A673 (cell line): ENCODE data around the gene IMPDH2. TPM values are rescaled to one million over a fixed set of nuclear protein-coding genes. Genes with fewer than 3 reads are reported as not detected.

Experiments
- BruUV-seq: library from RNA; stranded (reverse); fragments of 400-500 nt; replicated peaks from 2 replicates; lab custom pipeline; 2021; lab: Mats Ljungman, UMichigan
- CTCF ChIA-PET: fragments of 300-600 bp; sonication (Branson Sonifier 250); formaldehyde crosslinking; loops from one replicate; lab custom pipeline; 2022; ENCODE audit warnings: antibody characterized with exemption; lab: Charles Lee
- POLR2A ChIA-PET: fragments of 300-600 bp; sonication (Branson Sonifier 250); formaldehyde crosslinking; loops from one replicate; lab custom pipeline; 2022; ENCODE audit warnings: antibody characterized with exemption; ENCODE audit not compliant: low non-redundant PET; lab: Charles Lee
- DNase-seq: peaks from one replicate; pipeline ENCODE4 v3.0.0-alpha.2; 2015; ENCODE audit warnings: low spot score
- H3K27ac ChIP-seq: fragments of 200-600 bp; sonication (generic); 2 replicates; pipeline ENCODE4 v1.5.1; 2016; ENCODE audit warnings: mixed run types, low read depth, mild to moderate bottlenecking, mixed read lengths, antibody characterized with exemption, low read length; ENCODE audit not compliant: poor library complexity, severe bottlenecking
- H3K27me3 ChIP-seq: fragments of 200-600 bp; sonication (generic); replicated peaks from 2 replicates; pipeline ENCODE4 v1.6.1; 2017; ENCODE audit warnings: mixed run types, low read depth, mild to moderate bottlenecking, mixed read lengths, antibody characterized with exemption, low read length; ENCODE audit not compliant: insufficient read depth, poor library complexity
- H3K36me3 ChIP-seq: fragments of 200-600 bp; sonication (generic); 2 replicates; pipeline ENCODE4 v1.6.1; 2016; ENCODE audit warnings: mixed run types, mild to moderate bottlenecking, mixed read lengths, antibody characterized with exemption, low read length; ENCODE audit not compliant: insufficient read depth, poor library complexity, severe bottlenecking
- H3K4me1 ChIP-seq: fragments of 200-600 bp; sonication (generic); 2 replicates; pipeline ENCODE4 v1.6.1; 2017; ENCODE audit warnings: mixed run types, mild to moderate bottlenecking, mixed read lengths, antibody characterized with exemption, low read length; ENCODE audit not compliant: insufficient read depth, poor library complexity, severe bottlenecking
- H3K4me3 ChIP-seq: fragments of 200-600 bp; sonication (generic); 2 replicates; pipeline ENCODE4 v1.5.1; 2016; ENCODE audit warnings: low read depth, mixed run types, mild to moderate bottlenecking, mixed read lengths, low read length; ENCODE audit not compliant: poor library complexity, severe bottlenecking
- H3K9me3 ChIP-seq: fragments of 200-600 bp; sonication (generic); 2 replicates; pipeline ENCODE4 v1.6.1; 2016; ENCODE audit warnings: mixed run types, low read depth, mild to moderate bottlenecking, mixed read lengths, antibody characterized with exemption, low read length; ENCODE audit not compliant: poor library complexity, severe bottlenecking
- EZH2 ChIP-seq: fragments of 200-600 bp; sonication (generic); IDR thresholded peaks from 2 replicates; pipeline ENCODE4 v1.6.1; 2017; ENCODE audit warnings: borderline replicate concordance, low read depth, mild to moderate bottlenecking, mixed read lengths, antibody characterized with exemption, low read length; ENCODE audit not compliant: poor library complexity, severe bottlenecking
- intact Hi-C: fragments of 100-400 bp; cut with micrococcal nuclease; formaldehyde crosslinking; loops from one replicate; pipeline ENCODE4 v1.10.0; 2022; ENCODE audit not compliant: unreplicated experiment
- total RNA-seq: library from RNA; stranded (reverse); gene quantifications from 2 replicates; pipeline ENCODE4 v1.2.3, GENCODE V29; 2021
- TF ChIP-seq, protein P1 (sequence below): fragments of 300-800, 200-600 bp; sonication (generic); conservative IDR thresholded peaks from 2 replicates; pipeline ENCODE4 v1.5.1; 2017; ENCODE audit warnings: low read depth, mild to moderate bottlenecking, antibody characterized with exemption, low read length, moderate library complexity, mixed read lengths

Gene IMPDH2
- total RNA-seq, 1 experiment from 2014 or later, result 190 TPM

DNA sequence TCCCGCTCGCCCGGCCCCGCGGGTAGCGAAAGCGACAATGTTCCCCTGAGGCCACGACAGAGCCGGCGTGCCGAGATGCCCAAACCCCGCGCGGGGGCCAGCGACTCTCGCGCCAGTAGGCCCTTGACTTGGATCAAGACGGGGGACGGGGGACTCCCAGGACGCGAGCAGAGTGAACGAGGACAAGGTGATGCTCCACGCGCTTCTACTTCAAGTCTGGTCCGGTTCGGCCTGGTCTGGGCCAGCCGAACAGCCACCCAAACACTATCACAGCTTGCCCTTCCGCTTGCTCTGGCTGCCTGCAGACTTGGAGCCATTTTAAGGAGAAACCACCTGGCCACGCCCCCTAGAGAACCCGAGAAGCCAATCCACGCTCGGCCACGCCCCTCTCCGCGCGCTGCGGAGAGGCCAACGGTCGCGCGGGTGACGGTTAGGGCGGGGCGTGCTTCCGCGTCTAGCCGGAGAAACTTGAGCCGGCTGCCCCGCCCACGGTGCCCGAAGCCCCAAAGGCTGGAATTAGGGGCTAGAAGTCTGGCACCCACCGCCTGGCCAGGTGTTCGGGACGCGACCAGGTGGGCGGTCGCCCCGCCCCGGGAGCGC lies 7.9 kb downstream of the IMPDH2 start:
- no TSS peak for BruUV-seq
- TF ChIP-seq, protein P1, sequence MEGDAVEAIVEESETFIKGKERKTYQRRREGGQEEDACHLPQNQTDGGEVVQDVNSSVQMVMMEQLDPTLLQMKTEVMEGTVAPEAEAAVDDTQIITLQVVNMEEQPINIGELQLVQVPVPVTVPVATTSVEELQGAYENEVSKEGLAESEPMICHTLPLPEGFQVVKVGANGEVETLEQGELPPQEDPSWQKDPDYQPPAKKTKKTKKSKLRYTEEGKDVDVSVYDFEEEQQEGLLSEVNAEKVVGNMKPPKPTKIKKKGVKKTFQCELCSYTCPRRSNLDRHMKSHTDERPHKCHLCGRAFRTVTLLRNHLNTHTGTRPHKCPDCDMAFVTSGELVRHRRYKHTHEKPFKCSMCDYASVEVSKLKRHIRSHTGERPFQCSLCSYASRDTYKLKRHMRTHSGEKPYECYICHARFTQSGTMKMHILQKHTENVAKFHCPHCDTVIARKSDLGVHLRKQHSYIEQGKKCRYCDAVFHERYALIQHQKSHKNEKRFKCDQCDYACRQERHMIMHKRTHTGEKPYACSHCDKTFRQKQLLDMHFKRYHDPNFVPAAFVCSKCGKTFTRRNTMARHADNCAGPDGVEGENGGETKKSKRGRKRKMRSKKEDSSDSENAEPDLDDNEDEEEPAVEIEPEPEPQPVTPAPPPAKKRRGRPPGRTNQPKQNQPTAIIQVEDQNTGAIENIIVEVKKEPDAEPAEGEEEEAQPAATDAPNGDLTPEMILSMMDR, result no peak
- TF ChIP-seq EZH2, result no peak
- Histone ChIP-seq H3K4me1 (no peaks in the 10 kb centered on the region), H3K4me3 (peak overlapping the region; percentile 83), H3K27ac (peak overlapping the region; percentile 96), H3K27me3 (no peaks in the 10 kb centered on the region), H3K9me3 (no peaks in the 10 kb centered on the region), H3K36me3 (peaks cover 18% of the 10 kb centered on the region)
- CTCF ChIA-PET, result interaction anchor here (0.6 to 2.5 kb wide), 2 partner anchors 14 to 15 kb away, joined by 3 to 14 read pairs; partner anchors contain the start of gene WDR6
- POLR2A ChIA-PET, result no interaction called here
- intact Hi-C loops, result no loop called here
- DNase-seq, result peak; percentile 94

DNA sequence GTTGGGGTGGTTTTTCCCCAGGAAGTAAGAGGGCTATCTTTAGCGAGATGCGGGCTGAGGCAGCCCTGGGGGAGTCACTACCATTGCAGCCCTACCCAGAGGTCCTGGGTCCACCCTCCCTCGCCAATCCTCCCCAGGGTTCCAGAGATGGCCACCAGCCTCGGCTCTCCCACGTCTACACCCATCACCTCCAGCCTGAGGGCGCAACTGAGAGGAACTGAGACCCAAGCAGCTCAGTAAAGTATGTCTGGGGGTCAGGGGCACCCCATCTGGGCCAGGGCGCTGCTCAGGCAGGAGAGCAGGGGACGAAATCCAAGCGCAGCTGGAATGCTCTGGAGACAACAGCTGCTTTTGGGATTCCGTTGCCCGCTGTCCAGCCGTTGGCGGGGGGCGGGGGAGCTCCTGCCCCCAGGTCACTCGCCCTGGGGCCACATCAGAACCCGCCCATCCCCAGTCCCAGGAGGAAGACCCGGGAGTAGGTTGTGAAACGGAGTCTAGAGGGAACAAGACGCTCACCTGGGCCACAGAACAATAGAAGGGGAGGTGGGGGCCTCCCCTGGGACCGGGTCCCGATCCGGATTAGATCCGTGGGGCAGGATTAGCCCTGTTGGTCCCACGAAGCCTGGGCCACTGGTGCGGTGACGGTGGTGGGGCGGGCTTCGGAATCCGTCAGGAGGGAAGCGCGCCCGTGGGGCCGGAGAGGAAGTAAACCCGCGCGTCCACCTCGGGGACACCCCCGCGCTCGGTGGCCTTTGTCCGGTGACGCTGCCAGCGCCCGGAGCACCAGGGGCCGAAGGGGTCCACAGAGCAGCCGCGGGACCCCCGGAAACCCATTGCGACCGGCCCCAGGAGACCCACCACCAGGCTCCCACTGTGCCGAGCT lies 8.6 kb downstream of the IMPDH2 start:
- DNase-seq, result no peak
- TSS peak; percentile 22 for BruUV-seq
- intact Hi-C loops, result no loop called here
- no peak for TF ChIP-seq EZH2
- CTCF ChIA-PET, result interaction anchor here (0.6 to 2.5 kb wide), 2 partner anchors 13 to 16 kb away, joined by 3 to 14 read pairs; partner anchors contain the start of gene WDR6
- no peaks in the 10 kb centered on the region for H3K9me3 ChIP-seq
- H3K4me1 ChIP-seq, result no peaks in the 10 kb centered on the region
- H3K27me3 ChIP-seq, result no peaks in the 10 kb centered on the region
- H3K27ac ChIP-seq, result peak overlapping the region; percentile 96
- peak overlapping the region; percentile 83 for H3K4me3 ChIP-seq
- POLR2A ChIA-PET, result interaction anchor here (0.6 kb wide), 1 partner anchor 9 kb away, joined by 13 read pairs; no protein-coding TSS in a partner anchor
- peaks cover 17% of the 10 kb centered on the region for H3K36me3 ChIP-seq

DNA sequence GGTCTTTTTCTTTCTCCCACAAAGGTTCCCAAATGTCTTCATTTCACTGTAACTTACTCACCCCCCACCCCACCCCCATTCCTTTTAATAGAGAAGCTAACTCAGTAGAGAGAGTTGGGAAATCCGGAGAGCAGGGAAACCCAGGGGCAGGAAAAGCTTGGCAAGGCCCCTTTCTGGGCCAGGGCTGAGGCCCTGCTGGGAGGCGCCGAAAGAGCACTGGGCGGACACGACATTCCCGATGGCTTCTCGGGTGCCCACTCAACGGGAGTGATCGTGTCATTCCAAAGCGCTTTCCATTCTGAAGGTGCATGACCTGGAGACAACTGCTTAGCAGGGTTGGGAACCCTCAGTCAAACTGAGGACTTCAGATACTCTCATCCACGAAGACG lies 9.3 kb downstream of the IMPDH2 start:
- Histone ChIP-seq H3K36me3 (peaks cover 19% of the 10 kb centered on the region), H3K9me3 (no peaks in the 10 kb centered on the region), H3K4me1 (no peaks in the 10 kb centered on the region), H3K4me3 (peak overlapping the region; percentile 83), H3K27ac (peak overlapping the region; percentile 96), H3K27me3 (no peaks in the 10 kb centered on the region)
- intact Hi-C loops, result no loop called here
- BruUV-seq, result no TSS peak
- no peak for TF ChIP-seq EZH2
- TF ChIP-seq, protein P1, result no peak
- POLR2A ChIA-PET, result interaction anchor here (0.6 kb wide), 1 partner anchor 10 kb away, joined by 13 read pairs; no protein-coding TSS in a partner anchor
- no peak for DNase-seq
- CTCF ChIA-PET, result interaction anchor here (2.5 kb wide), 1 partner anchor 13 kb away, joined by 14 read pairs; the partner anchor contains the start of gene WDR6
